ENCODE measurements around the gene C11orf54.

GRCh38 chr11:93710239-93710638 is 31.2 kb upstream of the C11orf54 start:
- TF ChIP-seq, protein P1, sequence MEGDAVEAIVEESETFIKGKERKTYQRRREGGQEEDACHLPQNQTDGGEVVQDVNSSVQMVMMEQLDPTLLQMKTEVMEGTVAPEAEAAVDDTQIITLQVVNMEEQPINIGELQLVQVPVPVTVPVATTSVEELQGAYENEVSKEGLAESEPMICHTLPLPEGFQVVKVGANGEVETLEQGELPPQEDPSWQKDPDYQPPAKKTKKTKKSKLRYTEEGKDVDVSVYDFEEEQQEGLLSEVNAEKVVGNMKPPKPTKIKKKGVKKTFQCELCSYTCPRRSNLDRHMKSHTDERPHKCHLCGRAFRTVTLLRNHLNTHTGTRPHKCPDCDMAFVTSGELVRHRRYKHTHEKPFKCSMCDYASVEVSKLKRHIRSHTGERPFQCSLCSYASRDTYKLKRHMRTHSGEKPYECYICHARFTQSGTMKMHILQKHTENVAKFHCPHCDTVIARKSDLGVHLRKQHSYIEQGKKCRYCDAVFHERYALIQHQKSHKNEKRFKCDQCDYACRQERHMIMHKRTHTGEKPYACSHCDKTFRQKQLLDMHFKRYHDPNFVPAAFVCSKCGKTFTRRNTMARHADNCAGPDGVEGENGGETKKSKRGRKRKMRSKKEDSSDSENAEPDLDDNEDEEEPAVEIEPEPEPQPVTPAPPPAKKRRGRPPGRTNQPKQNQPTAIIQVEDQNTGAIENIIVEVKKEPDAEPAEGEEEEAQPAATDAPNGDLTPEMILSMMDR (IDR thresholded peaks at IDR 0.05; ENCODE audit: extremely low read depth in 1 of 2, insufficient read depth in 1 of 2, low read depth in 1 of 2, low read length in 2 of 2) = no peak
- TF ChIP-seq POLR2A (IDR thresholded peaks at IDR 0.05; ENCODE audit: low read depth, low read length) = no peak
- TF ChIP-seq GATA2 (IDR thresholded peaks at IDR 0.05; ENCODE audit: insufficient read depth, insufficient read length, low read depth, low read length) = no peak
- TF ChIP-seq EZH2 (IDR thresholded peaks at IDR 0.05; ENCODE audit: borderline replicate concordance, low read depth, low read length, severe bottlenecking) = no peak
- TF ChIP-seq POLR2AphosphoS5 (IDR thresholded peaks at IDR 0.05; ENCODE audit: insufficient read depth, low read depth, low read length) = no peak
- no peak for TF ChIP-seq FOS (IDR thresholded peaks at IDR 0.05; ENCODE audit: borderline replicate concordance, insufficient read depth, low read length)
- no peak for TF ChIP-seq MYC (IDR thresholded peaks at IDR 0.05; ENCODE audit: low read depth, low read length)
- TF ChIP-seq JUN (IDR thresholded peaks at IDR 0.05; ENCODE audit: borderline replicate concordance, insufficient read depth, insufficient read length, low read depth) = no peak
